ENCODE measurements around the gene MACROD2. TPM values are rescaled to one million over a fixed set of nuclear protein-coding genes. Genes with fewer than 3 reads are reported as not detected.
"Not testable (repeated sequence)": the region's sequence is repeated elsewhere in the genome, so short reads cannot be mapped to it uniquely, and the experiment has no call there.

Gene MACROD2
- polyA plus RNA-seq, 6 donors from 2014 or later = 27.2 to 49.3 (median 36.4) TPM

GRCh38 chr20:15805154-15805553 lies 1809.8 kb downstream of the MACROD2 start:
- Mint-ChIP-seq H3K27me3 (peaks cover 0 to 5% (median 0%) of the 10 kb centered on the region in 3 donors), H3K4me1 (peaks cover 33 to 38% (median 36%) of the 10 kb centered on the region in 3 donors), H3K36me3 (peaks cover 0 to 7% of the 10 kb centered on the region in 2 donors), H3K27ac (no peak overlapping the region), H3K4me3 (peak overlapping the region in 1 of 8 donors; percentile 56), H3K9me3 (peaks cover 0 to 7% (median 3%) of the 10 kb centered on the region in 7 donors)
- ATAC-seq (ENCODE audit: low read depth in 2 of 2) (no peak), DNase-seq (no peak)

DNA sequence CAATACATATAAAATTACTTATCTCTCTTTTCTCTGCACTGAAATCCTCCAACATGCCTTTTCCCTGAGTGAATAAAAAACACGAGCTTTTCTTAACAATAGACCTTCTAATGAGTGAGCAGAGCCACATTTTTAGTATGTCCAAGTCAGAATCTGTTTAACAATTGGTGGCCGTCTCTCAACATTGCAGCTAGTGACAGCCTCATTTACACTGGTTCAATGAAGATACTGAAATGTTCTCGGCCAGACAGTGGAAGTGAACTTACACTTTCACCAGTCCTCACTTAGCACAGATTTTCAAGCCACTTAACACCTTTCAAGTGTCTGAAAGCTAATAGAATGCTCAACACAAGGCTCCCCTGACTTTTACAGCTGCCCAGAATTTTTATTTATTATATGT lies 1810.8 kb downstream of the MACROD2 start:
- peaks cover 0 to 7% of the 10 kb centered on the region in 2 donors for H3K36me3 Mint-ChIP-seq
- peaks cover 0 to 7% (median 3%) of the 10 kb centered on the region in 7 donors for H3K9me3 Mint-ChIP-seq
- peaks cover 33 to 38% (median 36%) of the 10 kb centered on the region in 3 donors for H3K4me1 Mint-ChIP-seq
- H3K27ac Mint-ChIP-seq = peak overlapping the region in 3 of 6 donors; percentile 4 to 93 (median 7)
- H3K27me3 Mint-ChIP-seq = peaks cover 0 to 5% (median 0%) of the 10 kb centered on the region in 3 donors
- DNase-seq (no peak), ATAC-seq (ENCODE audit: low read depth in 2 of 2) (no peak)
- peak overlapping the region in 2 of 8 donors; percentile 9 to 16 for H3K4me3 Mint-ChIP-seq

- Mint-ChIP-seq H3K4me3 (no peak overlapping the region), H3K36me3 (peaks cover 0 to 7% of the 10 kb centered on the region in 2 donors), H3K27ac (peak overlapping the region in 3 of 6 donors; percentile 33 to 93 (median 87)), H3K27me3 (peaks cover 0 to 2% (median 0%) of the 10 kb centered on the region in 3 donors), H3K9me3 (peaks cover 0 to 7% (median 0%) of the 10 kb centered on the region in 7 donors), H3K4me1 (peaks cover 33 to 44% (median 36%) of the 10 kb centered on the region in 3 donors)
- ATAC-seq (ENCODE audit: low read depth in 2 of 2) (peak; percentile 47 to 55), DNase-seq (peak; percentile 2)
These were observed 1812.0 kb downstream of the MACROD2 start for GRCh38 chr20:15807271-15807670.

DNA sequence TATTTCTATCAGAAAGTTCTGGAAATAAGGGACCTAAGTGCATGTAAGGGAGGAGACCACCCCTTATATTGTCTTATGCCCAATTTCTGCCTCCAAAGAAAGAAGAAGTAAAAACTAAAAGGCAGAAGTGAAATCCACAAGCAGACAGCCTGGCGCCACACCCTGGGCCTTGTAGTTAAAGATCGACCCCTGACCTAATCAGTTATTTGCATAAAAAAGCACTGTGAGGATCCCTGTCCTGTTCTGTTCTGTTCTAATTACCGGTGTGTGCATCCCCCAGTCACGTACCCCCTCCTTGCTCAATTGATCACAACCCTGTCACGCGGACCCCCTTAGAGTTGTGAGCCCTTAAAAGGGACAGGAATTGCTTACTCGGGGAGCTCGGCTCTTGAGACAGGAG lies 1812.5 kb downstream of the MACROD2 start:
- DNase-seq (peak; percentile 77), ATAC-seq (ENCODE audit: low read depth in 2 of 2) (peak; percentile 68 to 73)
- H3K4me1 Mint-ChIP-seq = peaks cover 33 to 44% (median 36%) of the 10 kb centered on the region in 3 donors
- not testable (repeated sequence) for H3K27me3 Mint-ChIP-seq, H3K36me3 Mint-ChIP-seq, H3K9me3 Mint-ChIP-seq
- H3K27ac Mint-ChIP-seq = peak overlapping the region; percentile 79 to 96 (median 94)
- peak overlapping the region in 7 of 8 donors; percentile 30 to 79 (median 57) for H3K4me3 Mint-ChIP-seq

GRCh38 chr20:15811951-15812350 lies 1816.6 kb downstream of the MACROD2 start:
- Mint-ChIP-seq H3K4me3 (no peak overlapping the region), H3K27me3 (peaks cover 0 to 5% (median 5%) of the 10 kb centered on the region in 3 donors), H3K9me3 (peaks cover 0 to 10% (median 5%) of the 10 kb centered on the region in 7 donors), H3K4me1 (peaks cover 17 to 26% (median 17%) of the 10 kb centered on the region in 3 donors), H3K27ac (peak overlapping the region in 1 of 6 donors; percentile 52), H3K36me3 (peaks cover 0 to 7% of the 10 kb centered on the region in 2 donors)
- DNase-seq (no peak), ATAC-seq (ENCODE audit: low read depth in 2 of 2) (no peak)

DNA sequence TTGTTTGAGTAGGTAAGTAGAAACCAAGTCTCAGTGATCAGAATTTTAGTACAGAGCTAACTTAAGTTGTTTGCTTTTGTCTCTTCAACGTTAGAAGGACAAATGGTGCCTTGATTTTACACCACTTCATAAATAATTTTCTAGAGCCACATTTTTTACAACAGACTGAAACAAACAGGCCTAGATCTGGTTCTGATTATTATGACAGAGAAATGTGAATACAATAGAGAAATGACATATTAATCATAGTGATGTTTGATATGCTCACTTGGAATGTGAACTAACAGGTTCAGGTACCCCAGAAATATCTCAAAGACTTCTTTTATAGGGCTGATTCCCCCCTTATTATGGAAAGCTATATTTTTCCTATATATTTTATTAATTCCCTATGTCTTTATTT lies 1817.4 kb downstream of the MACROD2 start:
- Mint-ChIP-seq H3K36me3 (peaks cover 0 to 7% of the 10 kb centered on the region in 2 donors), H3K4me3 (no peak overlapping the region), H3K27ac (no peak overlapping the region), H3K4me1 (peaks cover 11 to 18% (median 12%) of the 10 kb centered on the region in 3 donors), H3K9me3 (peaks cover 0 to 9% (median 5%) of the 10 kb centered on the region in 7 donors), H3K27me3 (peaks cover 0 to 11% (median 5%) of the 10 kb centered on the region in 3 donors)
- no peak for ATAC-seq (ENCODE audit: low read depth in 2 of 2)
- no peak for DNase-seq

- DNase-seq (no peak), ATAC-seq (ENCODE audit: low read depth in 2 of 2) (no peak)
- peaks cover 0 to 13% (median 5%) of the 10 kb centered on the region in 3 donors for H3K27me3 Mint-ChIP-seq
- peaks cover 0 to 7% of the 10 kb centered on the region in 2 donors for H3K36me3 Mint-ChIP-seq
- H3K4me1 Mint-ChIP-seq = peaks cover 0 to 6% (median 2%) of the 10 kb centered on the region in 3 donors
- H3K4me3 Mint-ChIP-seq = no peak overlapping the region
- H3K9me3 Mint-ChIP-seq = peaks cover 0 to 6% (median 5%) of the 10 kb centered on the region in 7 donors
- H3K27ac Mint-ChIP-seq = no peak overlapping the region
These were observed 1819.0 kb downstream of the MACROD2 start for GRCh38 chr20:15814360-15814759.

DNA sequence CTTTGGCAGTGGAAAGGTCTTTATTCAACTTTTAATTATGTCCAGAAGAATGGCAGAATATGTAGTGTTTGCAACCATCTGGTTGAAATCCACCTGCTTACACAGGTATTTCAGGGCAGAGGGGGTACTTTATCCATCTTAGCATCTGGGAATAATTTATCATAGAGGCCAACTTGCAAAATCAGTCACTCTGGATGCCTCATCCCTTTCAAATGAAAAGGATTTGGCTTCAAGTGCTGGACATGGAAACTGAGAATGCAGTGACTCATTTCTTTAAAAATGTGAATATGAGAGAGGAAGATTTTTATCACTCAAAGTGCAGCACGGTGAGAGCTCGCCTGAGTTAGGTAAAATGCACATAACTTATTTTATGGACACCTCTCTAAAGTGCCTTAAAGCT lies 1819.6 kb downstream of the MACROD2 start:
- Mint-ChIP-seq H3K4me1 (peaks cover 0 to 6% (median 0%) of the 10 kb centered on the region in 3 donors), H3K27me3 (peaks cover 0 to 13% (median 5%) of the 10 kb centered on the region in 3 donors), H3K36me3 (peaks cover 0 to 7% of the 10 kb centered on the region in 2 donors), H3K27ac (no peak overlapping the region), H3K9me3 (peaks cover 0 to 6% (median 5%) of the 10 kb centered on the region in 7 donors), H3K4me3 (no peak overlapping the region)
- ATAC-seq (ENCODE audit: low read depth in 2 of 2) = no peak
- DNase-seq = no peak

GRCh38 chr20:15817351-15817750 lies 1822.0 kb downstream of the MACROD2 start:
- Mint-ChIP-seq H3K4me1 (no peaks in the 10 kb centered on the region), H3K27ac (no peak overlapping the region), H3K9me3 (peaks cover 0 to 6% (median 5%) of the 10 kb centered on the region in 7 donors), H3K27me3 (peaks cover 0 to 13% (median 5%) of the 10 kb centered on the region in 3 donors), H3K36me3 (peaks cover 0 to 7% of the 10 kb centered on the region in 2 donors), H3K4me3 (no peak overlapping the region)
- DNase-seq = no peak
- ATAC-seq (ENCODE audit: low read depth in 2 of 2) = no peak

DNA sequence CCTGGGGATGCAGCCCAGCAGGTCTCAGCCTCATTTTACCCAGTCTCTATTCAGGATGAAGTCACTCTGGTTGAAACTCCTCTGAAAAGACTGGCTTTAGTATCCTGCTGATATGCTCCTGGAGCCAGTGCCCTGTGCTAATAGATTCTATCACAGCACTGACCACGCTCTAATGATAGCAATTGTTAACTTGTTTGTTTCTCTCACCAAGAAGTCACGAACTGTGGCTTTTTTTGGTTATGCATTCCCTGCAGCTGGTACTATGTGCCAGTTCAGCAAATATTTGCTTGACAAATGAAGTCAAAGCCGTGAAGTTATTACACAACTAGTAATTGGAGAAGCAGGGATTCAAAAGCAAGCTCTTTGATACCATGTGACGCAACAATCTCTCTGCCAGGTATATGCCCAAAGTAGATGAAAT lies 1823.3 kb downstream of the MACROD2 start:
- Mint-ChIP-seq H3K4me1 (no peaks in the 10 kb centered on the region), H3K27ac (no peak overlapping the region), H3K4me3 (no peak overlapping the region), H3K36me3 (peaks cover 0 to 7% of the 10 kb centered on the region in 2 donors), H3K9me3 (peaks cover 0 to 6% (median 5%) of the 10 kb centered on the region in 7 donors), H3K27me3 (peaks cover 0 to 13% (median 5%) of the 10 kb centered on the region in 3 donors)
- ATAC-seq (ENCODE audit: low read depth in 2 of 2) (no peak), DNase-seq (no peak)

- Mint-ChIP-seq H3K4me1 (no peaks in the 10 kb centered on the region), H3K4me3 (no peak overlapping the region), H3K36me3 (peaks cover 0 to under 1% of the 10 kb centered on the region in 2 donors), H3K27me3 (peaks cover 0 to 9% (median 0%) of the 10 kb centered on the region in 3 donors), H3K27ac (no peak overlapping the region), H3K9me3 (no peaks in the 10 kb centered on the region)
- no peak for ATAC-seq (ENCODE audit: low read depth in 2 of 2)
- DNase-seq = no peak
These were observed 1828.4 kb downstream of the MACROD2 start for GRCh38 chr20:15823718-15824117.

DNA sequence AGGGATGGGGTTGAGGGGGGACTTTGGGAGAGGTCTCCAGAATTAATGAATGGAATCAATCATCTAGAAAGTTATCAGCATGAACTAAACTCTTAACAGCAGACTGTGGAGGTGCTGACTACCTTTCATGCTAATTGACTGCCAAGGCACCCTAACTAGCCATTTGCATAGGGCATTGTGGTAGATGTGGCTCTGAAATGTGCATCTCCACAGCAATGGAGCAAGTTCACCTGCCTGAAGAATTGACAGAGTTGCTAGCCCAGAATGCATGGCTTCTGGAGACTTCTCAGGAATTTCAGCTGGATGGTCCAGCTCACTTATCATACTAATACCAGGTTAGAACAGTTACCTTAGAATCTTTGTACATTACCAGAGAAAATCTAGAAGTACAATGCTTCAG lies 1832.3 kb downstream of the MACROD2 start:
- Mint-ChIP-seq H3K27ac (peak overlapping the region in 1 of 6 donors; percentile 17), H3K9me3 (no peaks in the 10 kb centered on the region), H3K27me3 (peaks cover 21 to 35% (median 29%) of the 10 kb centered on the region in 3 donors), H3K4me1 (no peaks in the 10 kb centered on the region), H3K36me3 (peaks cover 4 to 7% of the 10 kb centered on the region in 2 donors), H3K4me3 (no peak overlapping the region)
- DNase-seq (no peak), ATAC-seq (ENCODE audit: low read depth in 2 of 2) (no peak)

GRCh38 chr20:15831201-15831600 lies 1835.9 kb downstream of the MACROD2 start:
- Mint-ChIP-seq H3K4me1 (no peaks in the 10 kb centered on the region), H3K9me3 (no peaks in the 10 kb centered on the region), H3K36me3 (peaks cover 7 to 10% of the 10 kb centered on the region in 2 donors), H3K27me3 (peaks cover 24 to 36% (median 36%) of the 10 kb centered on the region in 3 donors), H3K27ac (no peak overlapping the region), H3K4me3 (no peak overlapping the region)
- ATAC-seq (ENCODE audit: low read depth in 2 of 2) (no peak), DNase-seq (no peak)

DNA sequence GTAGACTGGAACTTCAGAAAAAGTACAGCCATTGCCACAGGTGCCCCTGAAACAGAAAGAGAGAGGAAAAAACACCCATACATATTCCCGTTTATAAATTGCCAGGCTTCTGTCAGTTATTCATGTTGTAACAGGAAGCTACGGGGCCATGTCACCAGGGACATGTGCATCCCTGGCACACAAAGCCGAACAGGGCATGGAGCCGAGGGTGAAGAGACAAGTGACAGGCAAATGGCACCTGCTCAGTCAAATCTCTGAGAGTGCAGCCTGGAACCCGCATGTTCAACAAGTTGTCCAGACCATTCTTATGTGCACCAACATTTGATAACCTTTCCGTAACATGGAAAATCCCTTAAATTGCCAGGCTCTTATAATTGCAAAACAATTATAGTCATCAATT lies 1837.2 kb downstream of the MACROD2 start:
- Mint-ChIP-seq H3K9me3 (no peaks in the 10 kb centered on the region), H3K4me1 (no peaks in the 10 kb centered on the region), H3K4me3 (no peak overlapping the region), H3K27ac (peak overlapping the region in 1 of 6 donors; percentile 57), H3K27me3 (peaks cover 25 to 36% (median 36%) of the 10 kb centered on the region in 3 donors), H3K36me3 (peaks cover 7 to 10% of the 10 kb centered on the region in 2 donors)
- no peak for DNase-seq
- no peak for ATAC-seq (ENCODE audit: low read depth in 2 of 2)
